A673 (cell line): ENCODE measurements around the gene WDR12.

Experiments
- EZH2 ChIP-seq: fragments of 200-600 bp; sonication (generic); IDR thresholded peaks from 2 replicates; pipeline ENCODE4 v1.6.1; 2017; ENCODE audit warnings: borderline replicate concordance, low read depth, mild to moderate bottlenecking, mixed read lengths, antibody characterized with exemption, low read length; ENCODE audit not compliant: poor library complexity, severe bottlenecking
- TF ChIP-seq, protein P1 (sequence below): fragments of 300-800, 200-600 bp; sonication (generic); conservative IDR thresholded peaks from 2 replicates; pipeline ENCODE4 v1.5.1; 2017; ENCODE audit warnings: low read depth, mild to moderate bottlenecking, antibody characterized with exemption, low read length, moderate library complexity, mixed read lengths

DNA sequence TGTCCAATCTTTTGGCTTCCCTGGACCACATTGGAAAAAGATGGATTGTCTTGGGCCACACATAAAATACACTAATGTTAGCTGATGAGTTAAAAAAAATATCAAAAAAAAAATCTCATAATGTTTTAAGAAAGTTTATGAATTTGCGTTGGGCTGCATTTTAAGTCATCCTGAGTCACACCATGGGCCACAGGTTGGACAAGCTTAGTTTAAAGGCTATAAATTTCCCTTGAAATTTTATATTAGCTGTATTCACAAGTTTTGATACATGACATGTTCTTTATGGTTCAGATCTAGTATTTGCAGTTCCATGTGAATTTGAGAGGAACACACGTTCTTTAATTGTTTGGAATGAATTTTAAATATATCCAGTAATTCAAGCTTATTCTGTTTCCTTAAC, 22.5 kb upstream of the WDR12 start:
- TF ChIP-seq, protein P1, sequence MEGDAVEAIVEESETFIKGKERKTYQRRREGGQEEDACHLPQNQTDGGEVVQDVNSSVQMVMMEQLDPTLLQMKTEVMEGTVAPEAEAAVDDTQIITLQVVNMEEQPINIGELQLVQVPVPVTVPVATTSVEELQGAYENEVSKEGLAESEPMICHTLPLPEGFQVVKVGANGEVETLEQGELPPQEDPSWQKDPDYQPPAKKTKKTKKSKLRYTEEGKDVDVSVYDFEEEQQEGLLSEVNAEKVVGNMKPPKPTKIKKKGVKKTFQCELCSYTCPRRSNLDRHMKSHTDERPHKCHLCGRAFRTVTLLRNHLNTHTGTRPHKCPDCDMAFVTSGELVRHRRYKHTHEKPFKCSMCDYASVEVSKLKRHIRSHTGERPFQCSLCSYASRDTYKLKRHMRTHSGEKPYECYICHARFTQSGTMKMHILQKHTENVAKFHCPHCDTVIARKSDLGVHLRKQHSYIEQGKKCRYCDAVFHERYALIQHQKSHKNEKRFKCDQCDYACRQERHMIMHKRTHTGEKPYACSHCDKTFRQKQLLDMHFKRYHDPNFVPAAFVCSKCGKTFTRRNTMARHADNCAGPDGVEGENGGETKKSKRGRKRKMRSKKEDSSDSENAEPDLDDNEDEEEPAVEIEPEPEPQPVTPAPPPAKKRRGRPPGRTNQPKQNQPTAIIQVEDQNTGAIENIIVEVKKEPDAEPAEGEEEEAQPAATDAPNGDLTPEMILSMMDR: no peak
- TF ChIP-seq EZH2: no peak
